ENCODE measurements around the gene SPIB. TPM values are rescaled to one million over a fixed set of nuclear protein-coding genes. Genes with fewer than 3 reads are reported as not detected.

Gene SPIB
- total RNA-seq, 4 donors from 2014 or later, result not detected

GRCh38 chr19:50477751-50478515 lies 59.2 kb downstream of the SPIB start:
- no peak overlapping the region for H3K4me3 ChIP-seq (ENCODE audit: low read depth, poor library complexity, severe bottlenecking)
- intact Hi-C loops (cut with DNase I; ENCODE audit: low total_unique reads), result no loop called here
- no peak for DNase-seq (ENCODE audit: low spot score in 2 of 2)
- no peak for TF ChIP-seq POLR2A (IDR thresholded peaks at IDR 0.05)
- TF ChIP-seq, protein P1, sequence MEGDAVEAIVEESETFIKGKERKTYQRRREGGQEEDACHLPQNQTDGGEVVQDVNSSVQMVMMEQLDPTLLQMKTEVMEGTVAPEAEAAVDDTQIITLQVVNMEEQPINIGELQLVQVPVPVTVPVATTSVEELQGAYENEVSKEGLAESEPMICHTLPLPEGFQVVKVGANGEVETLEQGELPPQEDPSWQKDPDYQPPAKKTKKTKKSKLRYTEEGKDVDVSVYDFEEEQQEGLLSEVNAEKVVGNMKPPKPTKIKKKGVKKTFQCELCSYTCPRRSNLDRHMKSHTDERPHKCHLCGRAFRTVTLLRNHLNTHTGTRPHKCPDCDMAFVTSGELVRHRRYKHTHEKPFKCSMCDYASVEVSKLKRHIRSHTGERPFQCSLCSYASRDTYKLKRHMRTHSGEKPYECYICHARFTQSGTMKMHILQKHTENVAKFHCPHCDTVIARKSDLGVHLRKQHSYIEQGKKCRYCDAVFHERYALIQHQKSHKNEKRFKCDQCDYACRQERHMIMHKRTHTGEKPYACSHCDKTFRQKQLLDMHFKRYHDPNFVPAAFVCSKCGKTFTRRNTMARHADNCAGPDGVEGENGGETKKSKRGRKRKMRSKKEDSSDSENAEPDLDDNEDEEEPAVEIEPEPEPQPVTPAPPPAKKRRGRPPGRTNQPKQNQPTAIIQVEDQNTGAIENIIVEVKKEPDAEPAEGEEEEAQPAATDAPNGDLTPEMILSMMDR (IDR thresholded peaks at IDR 0.05), result no peak
- 87 to 92% methylated on average over 17 of the region's 17 CpGs for WGBS, 2 donors

DNA sequence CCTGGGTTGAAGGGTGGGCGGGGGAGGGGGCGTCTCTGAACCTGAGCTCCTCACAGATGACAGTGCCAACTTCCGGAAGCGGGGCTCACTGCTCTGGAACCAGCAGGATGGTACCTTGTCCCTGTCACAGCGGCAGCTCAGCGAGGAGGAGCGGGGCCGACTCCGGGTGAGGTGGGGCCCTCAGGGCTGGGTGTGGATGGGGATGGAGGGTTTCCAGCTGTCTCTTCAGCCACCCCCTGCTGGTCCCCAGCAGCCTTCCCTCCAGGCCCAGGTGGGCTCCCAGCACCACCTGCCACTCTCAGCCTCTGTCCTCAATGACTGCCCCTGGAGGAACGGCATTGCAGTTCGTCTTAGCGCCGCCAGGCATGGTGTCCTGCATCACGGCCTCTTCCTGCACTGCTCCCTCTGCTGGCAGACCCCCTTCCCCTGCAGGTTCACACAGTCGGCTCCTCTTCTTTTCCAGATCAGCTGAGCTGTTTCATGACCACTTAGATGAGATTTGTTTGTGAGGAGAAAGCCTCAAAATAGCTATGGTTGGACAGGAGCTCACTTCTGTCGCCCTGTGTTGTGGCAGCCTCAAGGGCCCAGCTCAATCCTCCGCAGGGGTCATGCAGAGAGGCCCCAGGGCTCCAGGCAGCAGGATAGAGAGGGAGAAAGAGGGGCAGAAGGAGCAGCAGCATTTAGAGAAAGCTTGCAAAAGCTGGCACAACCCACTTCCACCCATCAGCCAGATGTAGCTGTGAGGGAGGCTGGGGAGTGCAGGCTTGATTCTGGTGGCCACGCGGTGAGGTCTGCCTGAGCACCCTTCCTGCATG lies 60.4 kb downstream of the SPIB start:
- no peak for TF ChIP-seq POLR2A (IDR thresholded peaks at IDR 0.05)
- TF ChIP-seq, protein P1 (IDR thresholded peaks at IDR 0.05), result no peak
- intact Hi-C loops (cut with DNase I; ENCODE audit: low total_unique reads), result no loop called here
- DNase-seq (ENCODE audit: low spot score in 2 of 2), result no peak
- no peak overlapping the region for H3K4me3 ChIP-seq (ENCODE audit: low read depth, poor library complexity, severe bottlenecking)
- WGBS, 2 donors, result 76 to 85% methylated on average over 18 to 19 of the region's 19 CpGs

GRCh38 chr19:50479761-50480251 lies 61.1 kb downstream of the SPIB start:
- DNase-seq (ENCODE audit: low spot score in 2 of 2), result no peak
- intact Hi-C loops (cut with DNase I; ENCODE audit: low total_unique reads), result no loop called here
- no peak for TF ChIP-seq POLR2A (IDR thresholded peaks at IDR 0.05)
- TF ChIP-seq, protein P1 (IDR thresholded peaks at IDR 0.05), result no peak
- WGBS, 2 donors, result 90 to 98% methylated on average over 11 to 16 of the region's 16 CpGs
- H3K4me3 ChIP-seq (ENCODE audit: low read depth, poor library complexity, severe bottlenecking), result no peak overlapping the region

DNA sequence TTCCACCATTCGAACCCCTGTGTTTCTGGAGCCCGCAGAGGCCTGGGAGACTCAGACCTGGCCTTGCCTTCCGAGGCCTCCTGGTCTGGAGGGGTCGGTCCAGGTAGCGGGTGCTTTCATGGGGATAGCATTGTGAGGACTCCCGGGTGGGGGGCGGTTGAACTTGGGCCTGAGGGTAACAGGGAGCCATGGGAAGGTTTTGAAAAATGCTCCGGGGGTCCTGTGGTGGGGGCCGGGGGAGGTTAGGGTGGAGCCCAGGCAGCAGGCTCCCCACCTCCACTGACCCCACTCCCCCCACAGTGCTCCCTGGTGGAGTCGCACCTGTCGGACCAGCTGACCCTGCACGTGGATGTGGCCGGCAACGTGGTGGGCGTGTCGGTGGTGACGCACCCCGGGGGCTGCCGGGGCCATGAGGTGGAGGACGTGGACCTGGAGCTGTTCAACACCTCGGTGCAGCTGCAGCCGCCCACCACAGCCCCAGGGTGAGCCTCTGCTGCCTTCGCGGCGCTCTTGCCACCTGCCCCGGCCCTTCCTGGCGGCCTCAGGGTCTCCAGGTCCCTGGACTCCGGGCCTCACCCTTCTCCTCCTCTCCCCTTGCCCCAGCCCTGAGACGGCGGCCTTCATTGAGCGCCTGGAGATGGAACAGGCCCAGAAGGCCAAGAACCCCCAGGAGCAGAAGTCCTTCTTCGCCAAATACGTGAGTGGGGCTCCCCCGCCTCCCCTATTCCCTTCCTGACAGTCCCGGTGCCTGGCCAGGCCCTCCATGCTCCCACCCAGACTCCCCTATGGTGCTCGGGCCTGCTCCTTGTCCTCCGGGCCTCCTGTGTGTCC lies 61.8 kb downstream of the SPIB start:
- intact Hi-C loops (cut with DNase I; ENCODE audit: low total_unique reads), result no loop called here
- no peak for DNase-seq (ENCODE audit: low spot score in 2 of 2)
- 89% methylated on average over 35 to 37 of the region's 37 CpGs for WGBS, 2 donors
- TF ChIP-seq, protein P1 (IDR thresholded peaks at IDR 0.05), result no peak
- no peak for TF ChIP-seq POLR2A (IDR thresholded peaks at IDR 0.05)
- H3K4me3 ChIP-seq (ENCODE audit: low read depth, poor library complexity, severe bottlenecking), result no peak overlapping the region

Other genes with a start within 250 kb of the SPIB start
- 100 to 1,000 TPM; 110 to 329 (median 202) TPM for gene MYH14, start 215.3 kb upstream of the SPIB start, total RNA-seq
- gene KCNC3, start 89.6 kb upstream of the SPIB start, total RNA-seq, result 1 to 10 TPM in 3 of 4 donors, under 1 TPM in 1; 0.53 to 2.0 (median 1.7) TPM
- gene NAPSA, start 53.3 kb upstream of the SPIB start, total RNA-seq, result 1 to 10 TPM in 3 of 4 donors, under 1 TPM in 1; 0.51 to 5.9 (median 2.6) TPM
- gene NR1H2, start 42.5 kb upstream of the SPIB start, total RNA-seq, result 100 to 1,000 TPM in 3 of 4 donors, 10 to 100 TPM in 1; 83.1 to 112 (median 103) TPM
- 10 to 100 TPM; 16.8 to 26.6 (median 20.0) TPM for gene POLD1, start 34.6 kb upstream of the SPIB start, total RNA-seq
- 1 to 10 TPM in 1 of 4 donors, under 1 TPM in 2, not detected in 1; 0.05 to 1.3 (median 0.15) TPM for gene MYBPC2, start 14.0 kb downstream of the SPIB start, total RNA-seq
- 10 to 100 TPM; 35.1 to 93.5 (median 67.5) TPM for gene EMC10, start 57.6 kb downstream of the SPIB start, total RNA-seq
- 1 to 10 TPM; 1.7 to 5.9 (median 3.3) TPM for gene GARIN5A, start 57.9 kb downstream of the SPIB start, total RNA-seq
- 10 to 100 TPM in 3 of 4 donors, 1 to 10 TPM in 1; 8.5 to 25.0 (median 21.2) TPM for gene JOSD2, start 92.3 kb downstream of the SPIB start, total RNA-seq
- gene ASPDH, start 95.0 kb downstream of the SPIB start, total RNA-seq, result not detected
- gene LRRC4B, start 149.5 kb downstream of the SPIB start, total RNA-seq, result 1 to 10 TPM in 1 of 4 donors, under 1 TPM in 3; 0.23 to 1.8 (median 0.35) TPM
- under 1 TPM in 3 of 4 donors, not detected in 1; 0.29 to 0.49 (median 0.42) TPM for gene SYT3, start 220.9 kb downstream of the SPIB start, total RNA-seq
- gene C19orf81, start 230.5 kb downstream of the SPIB start, total RNA-seq, result 1 to 10 TPM in 1 of 4 donors, under 1 TPM in 1, not detected in 2; 0.91 to 1.4 TPM